GM12891 (cell line): ENCODE data around the gene TREX2.
A peak's percentile ranks its signal among the peaks of the same experiment; 100 is the strongest.

Source experiments
- DNase-seq: peaks from one replicate; pipeline ENCODE4 v3.0.0; 2011; ENCODE audit warnings: low spot score; ENCODE audit not compliant: insufficient read length
- FAIRE-seq: peaks from 2 replicates; lab custom pipeline; 2011; peaks lifted over from hg19 to GRCh38; lab: Jason Lieb, UNC
- PAX5 ChIP-seq: IDR thresholded peaks from 2 replicates; pipeline ENCODE4 v1.6.1; 2011; ENCODE audit warnings: low read length, moderate library complexity, mild to moderate bottlenecking; ENCODE audit not compliant: insufficient read depth, severe bottlenecking
- POLR2A ChIP-seq: IDR thresholded peaks from 2 replicates; pipeline ENCODE4 v1.6.1; 2011; ENCODE audit warnings: low read depth, low read length, control low read depth
- POLR2AphosphoS5 ChIP-seq: IDR thresholded peaks from 2 replicates; pipeline ENCODE4 v1.6.1; 2011; ENCODE audit warnings: low read depth, low read length, control low read depth
- POU2F2 ChIP-seq: IDR thresholded peaks from 2 replicates; pipeline ENCODE4 v1.6.1; 2011; ENCODE audit warnings: low read depth, mild to moderate bottlenecking, control low read depth, low read length, moderate library complexity
- SPI1 ChIP-seq: IDR thresholded peaks from 2 replicates; pipeline ENCODE4 v1.6.1; 2011; ENCODE audit warnings: low read depth, low read length, control low read depth
- TAF1 ChIP-seq: IDR thresholded peaks from 2 replicates; pipeline ENCODE4 v1.6.1; 2011; ENCODE audit warnings: low read depth, low read length, control low read depth

The TREX2 gene

GRCh38 chrX:153401133-153401764 lies 44.6 kb downstream of the TREX2 start, which contains the start of gene PNMA6E:
PNMA6E (minus strand) TSS chrX:153401350; CDS start chrX:153398849, 2,501 bp downstream.
- TF ChIP-seq POLR2AphosphoS5 (no peak), PAX5 (no peak), SPI1 (no peak), TAF1 (no peak), POLR2A (no peak), POU2F2 (no peak)
- FAIRE-seq, result no peak
- DNase-seq, result no peak

- TF ChIP-seq PAX5 (no peak), POU2F2 (no peak), POLR2A (no peak), TAF1 (no peak), SPI1 (no peak), POLR2AphosphoS5 (no peak)
- peak; percentile 51 for FAIRE-seq
- peak; percentile 83 for DNase-seq
Measured at GRCh38 chrX:153400146-153401132, 45.4 kb downstream of the TREX2 start.

- no peak for TF ChIP-seq POLR2AphosphoS5
- TF ChIP-seq POLR2A, result no peak
- TF ChIP-seq TAF1, result no peak
- no peak for TF ChIP-seq SPI1
- TF ChIP-seq PAX5, result no peak
- TF ChIP-seq POU2F2, result no peak
- FAIRE-seq (no peak), DNase-seq (no peak)
Measured at GRCh38 chrX:153398275-153398960, 47.4 kb downstream of the TREX2 start.

- FAIRE-seq (no peak), DNase-seq (no peak)
- no peak for TF ChIP-seq POLR2AphosphoS5
Measured at GRCh38 chrX:153397256-153397960, 48.4 kb downstream of the TREX2 start.

GRCh38 chrX:153396320-153397195 lies 49.3 kb downstream of the TREX2 start:
- DNase-seq (no peak), FAIRE-seq (peak; percentile 62)
- no peak for TF ChIP-seq POU2F2
- no peak for TF ChIP-seq PAX5
- TF ChIP-seq TAF1, result no peak

- no peak for DNase-seq
- no peak for FAIRE-seq
- TF ChIP-seq POLR2AphosphoS5, result no peak
Measured at GRCh38 chrX:153395613-153396319, 50.1 kb downstream of the TREX2 start.

- no peak for FAIRE-seq
- TF ChIP-seq SPI1 (no peak), POLR2AphosphoS5 (no peak), PAX5 (no peak), POU2F2 (no peak), TAF1 (no peak), POLR2A (no peak)
- DNase-seq, result no peak
Measured at GRCh38 chrX:153394612-153395011, 51.2 kb downstream of the TREX2 start.
